Measurements from ENCODE around the gene CCN6.

GRCh38 chr6:112061605-112062004 lies 7.7 kb downstream of the CCN6 start:
- no peak for TF ChIP-seq CTCF (IDR thresholded peaks at IDR 0.05)
- TF ChIP-seq POLR2AphosphoS5 (IDR thresholded peaks at IDR 0.05) = no peak
- no peak for TF ChIP-seq EP300 (IDR thresholded peaks at IDR 0.05)
- TF ChIP-seq POLR2A (IDR thresholded peaks at IDR 0.05) = no peak
